Stimulated activated CD8-positive, alpha-beta memory T cell treated with anti-CD3 and anti-CD28 coated beads, Interleukin-7, amount 100 ng/mL, for 24 hours (primary cell): ENCODE data around the gene SLC6A5.

ENCODE experiments used
- DNase-seq: peaks from one replicate; pipeline ENCODE4 v3.0.0-alpha.2; 2020; ENCODE audit warnings: low read depth

Gene SLC6A5

DNA sequence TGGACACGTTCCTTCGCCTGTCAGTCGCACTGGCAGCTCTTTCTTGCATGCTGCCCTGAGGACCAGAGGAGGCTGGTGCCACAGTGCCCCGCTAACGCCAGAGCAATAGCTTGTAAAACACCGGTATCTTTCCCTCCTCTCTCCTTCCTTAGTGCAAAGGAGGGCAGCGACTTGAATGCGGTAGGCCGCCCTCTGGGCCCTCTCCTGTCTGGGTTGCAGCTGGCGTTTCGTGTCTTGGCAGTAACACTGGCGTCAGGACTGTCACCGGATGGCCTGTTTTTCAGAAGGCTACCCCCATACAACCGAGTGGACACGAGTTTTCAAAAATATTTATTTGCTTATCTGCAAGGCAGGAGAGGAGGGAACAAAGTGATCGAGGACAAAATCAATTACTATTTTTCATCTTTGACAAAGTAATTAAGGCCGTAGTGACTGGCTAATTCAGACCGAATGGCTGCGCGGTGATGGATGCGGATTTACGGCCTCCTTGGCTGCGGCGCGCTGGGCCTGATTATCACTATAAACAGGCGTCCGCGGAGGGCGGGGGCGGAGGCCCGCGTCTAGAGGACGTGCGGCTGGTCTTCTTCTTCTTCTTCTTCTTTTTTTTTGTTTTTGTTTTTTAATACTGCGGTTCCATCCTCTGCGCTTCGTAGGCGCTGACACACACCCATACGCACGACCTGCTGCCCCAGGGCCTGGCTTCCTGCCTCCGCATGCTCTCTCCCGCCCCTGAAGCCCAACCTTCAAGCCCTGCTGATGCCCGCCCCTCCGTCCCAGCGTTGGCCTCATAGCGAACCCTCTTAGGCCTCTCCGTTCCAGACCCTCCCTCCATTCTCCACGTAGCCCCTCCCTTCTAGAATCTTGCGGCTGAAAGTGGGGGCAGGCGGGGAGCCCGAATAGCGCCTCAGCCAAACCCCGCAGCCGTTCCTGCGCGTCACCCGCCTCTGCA, 2.9 kb upstream of the SLC6A5 start:
- DNase-seq, result no peak

- no peak for DNase-seq
Measured at GRCh38 chr11:20597154-20597679, 2.2 kb upstream of the SLC6A5 start.

DNA sequence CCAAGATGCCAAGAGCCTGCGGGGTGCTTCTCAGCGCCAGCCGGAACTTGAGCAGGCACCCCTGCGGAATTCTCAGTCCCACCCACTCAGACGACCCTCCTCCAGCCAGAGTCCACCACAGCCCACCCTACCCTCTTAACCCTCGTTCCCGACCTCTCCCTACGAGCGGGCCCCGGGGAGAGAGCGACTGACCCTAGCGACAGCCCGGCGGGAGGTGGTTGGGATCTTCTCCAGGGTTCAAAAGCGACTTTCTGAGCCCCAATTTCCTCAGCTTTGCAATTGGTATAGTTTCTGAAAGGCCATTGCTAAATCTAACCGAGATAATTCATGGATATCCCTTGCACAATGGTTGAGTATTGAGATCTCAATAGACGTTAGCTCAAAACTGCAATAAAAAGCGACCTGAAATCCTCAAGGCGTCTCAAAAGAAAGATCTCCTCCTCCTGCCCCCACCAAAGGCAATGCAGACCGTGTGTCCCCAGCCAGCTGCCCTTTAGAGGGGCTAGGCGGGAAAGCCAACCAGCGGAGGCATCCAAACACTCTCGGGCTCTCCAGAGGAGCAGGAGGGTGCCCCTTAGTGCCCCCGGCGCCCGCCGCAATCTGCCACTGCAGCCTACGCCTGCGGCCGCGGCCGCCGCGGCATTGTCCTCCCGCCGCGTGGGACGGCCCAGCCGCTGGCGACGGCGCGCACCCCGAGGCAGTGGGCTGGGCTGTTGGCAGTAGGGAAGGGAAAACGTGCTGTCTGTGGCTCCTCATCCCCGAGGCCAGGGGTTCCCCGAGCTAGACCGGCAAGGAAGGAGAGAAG, 1.5 kb upstream of the SLC6A5 start:
- no peak for DNase-seq

GRCh38 chr11:20598492-20598891, 916 bp upstream of the SLC6A5 start:
- DNase-seq, result no peak

DNA sequence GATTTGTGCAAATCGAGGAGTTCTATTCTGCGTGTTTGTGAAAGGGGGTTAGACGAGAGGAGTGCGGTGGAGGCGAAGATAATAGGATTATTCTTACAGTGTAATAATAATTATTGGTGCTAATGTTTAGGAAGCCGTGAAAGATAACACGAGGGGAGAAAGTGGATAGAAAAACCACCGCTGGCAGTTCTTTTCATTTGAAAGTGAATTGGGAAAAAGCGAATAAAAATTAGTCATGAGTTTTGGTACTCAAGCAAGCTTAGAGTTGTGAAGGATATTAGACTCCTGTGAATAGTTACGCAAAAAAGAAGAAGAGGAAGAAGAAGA, 575 bp downstream of the SLC6A5 start:
- DNase-seq, result no peak

- DNase-seq, result no peak
Measured at GRCh38 chr11:20600551-20600950, 1.1 kb downstream of the SLC6A5 start.

DNA sequence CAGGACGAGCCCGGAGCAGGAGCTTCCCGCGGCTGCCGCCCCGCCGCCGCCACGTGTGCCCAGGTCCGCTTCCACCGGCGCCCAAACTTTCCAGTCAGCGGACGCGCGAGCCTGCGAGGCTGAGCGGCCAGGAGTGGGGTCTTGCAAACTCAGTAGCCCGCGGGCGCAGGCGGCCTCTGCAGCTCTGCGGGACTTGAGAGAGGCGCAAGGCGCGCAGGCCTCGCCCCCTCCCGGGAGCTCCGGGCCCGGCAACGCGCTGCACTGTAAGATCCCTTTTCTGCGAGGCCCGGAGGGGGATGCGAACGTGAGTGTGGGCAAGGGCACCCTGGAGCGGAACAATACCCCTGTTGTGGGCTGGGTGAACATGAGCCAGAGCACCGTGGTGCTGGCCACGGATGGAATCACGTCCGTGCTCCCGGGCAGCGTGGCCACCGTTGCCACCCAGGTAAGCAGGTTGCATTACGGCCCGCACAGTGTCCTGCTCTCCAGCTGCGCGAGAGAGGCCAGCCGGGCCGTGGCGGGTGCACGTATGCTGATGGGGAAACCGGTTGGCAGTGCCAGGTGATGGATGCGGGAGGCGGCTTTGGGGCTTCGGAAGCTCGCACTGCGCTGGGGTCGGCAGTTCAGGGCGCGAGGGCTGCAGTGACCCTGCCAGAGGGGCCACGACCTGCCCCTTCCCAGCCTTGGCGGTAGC, 2.0 kb downstream of the SLC6A5 start:
- DNase-seq, result no peak

DNA sequence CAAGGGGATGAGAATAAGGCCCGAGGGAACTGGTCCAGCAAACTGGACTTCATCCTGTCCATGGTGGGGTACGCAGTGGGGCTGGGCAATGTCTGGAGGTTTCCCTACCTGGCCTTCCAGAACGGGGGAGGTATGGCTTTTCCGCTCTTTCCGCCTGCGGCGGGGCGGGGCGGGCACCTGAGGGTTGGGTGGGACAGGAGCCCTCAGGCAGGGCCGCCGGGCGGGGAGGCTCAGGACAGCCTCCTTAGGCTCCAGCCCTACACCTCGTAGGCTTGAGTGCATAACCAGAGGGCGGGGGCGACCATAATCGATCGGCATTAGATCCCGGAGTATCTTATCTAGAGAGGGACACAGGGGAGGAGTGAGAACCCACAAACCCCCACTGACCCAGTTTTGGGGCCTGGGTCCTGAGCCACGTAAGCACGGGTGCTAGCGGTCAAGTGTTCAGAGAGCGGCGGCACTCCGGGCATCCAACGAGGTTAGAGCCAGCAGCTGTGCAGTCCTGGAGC, 4.9 kb downstream of the SLC6A5 start:
- DNase-seq, result no peak

GRCh38 chr11:20604864-20605601, 5.6 kb downstream of the SLC6A5 start:
- DNase-seq, result no peak

DNA sequence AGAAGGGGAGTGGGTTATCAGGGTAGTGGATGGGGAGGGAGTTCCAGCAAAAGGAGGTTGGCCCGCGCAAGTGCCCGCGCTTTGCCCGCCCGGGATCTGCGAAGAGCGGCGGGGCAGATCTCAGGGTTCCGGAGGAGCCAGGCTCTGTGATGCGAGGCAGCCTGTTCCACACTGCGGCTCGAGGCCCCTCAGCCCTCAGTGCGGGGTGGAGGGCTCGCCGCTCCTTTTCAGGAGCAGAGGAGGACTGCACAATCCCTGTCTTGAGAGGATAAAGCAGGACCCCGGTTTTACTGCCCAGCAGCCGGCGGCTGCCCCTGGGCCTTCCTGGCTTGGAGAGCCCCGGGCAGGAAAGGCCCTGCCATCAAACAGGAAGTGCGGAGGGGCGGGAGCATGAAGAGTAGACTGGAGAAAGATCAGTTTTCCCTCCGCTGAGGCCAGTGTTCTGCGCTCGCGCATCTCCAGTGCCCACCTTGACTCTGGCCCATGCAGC, 6.2 kb downstream of the SLC6A5 start:
- no peak for DNase-seq

DNA sequence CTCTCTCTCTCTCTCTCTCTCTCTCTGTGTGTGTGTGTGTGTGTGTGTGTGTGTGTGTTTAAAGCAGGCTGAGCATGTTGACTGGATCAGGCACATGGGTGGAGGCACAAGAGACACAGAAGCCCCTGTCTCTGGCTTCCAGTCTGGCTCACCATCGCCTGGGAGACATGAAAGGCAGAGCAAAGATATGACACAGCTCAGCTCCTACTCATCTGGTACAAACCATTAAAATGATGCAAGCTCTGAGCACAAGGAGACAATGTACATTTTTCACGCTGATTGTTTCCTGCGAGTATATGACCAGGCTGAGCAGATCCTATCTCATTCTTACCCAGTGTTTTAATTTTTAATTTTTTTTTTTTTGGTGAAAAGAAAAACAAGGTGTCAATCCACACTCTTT, 9.5 kb downstream of the SLC6A5 start:
- no peak for DNase-seq

DNA sequence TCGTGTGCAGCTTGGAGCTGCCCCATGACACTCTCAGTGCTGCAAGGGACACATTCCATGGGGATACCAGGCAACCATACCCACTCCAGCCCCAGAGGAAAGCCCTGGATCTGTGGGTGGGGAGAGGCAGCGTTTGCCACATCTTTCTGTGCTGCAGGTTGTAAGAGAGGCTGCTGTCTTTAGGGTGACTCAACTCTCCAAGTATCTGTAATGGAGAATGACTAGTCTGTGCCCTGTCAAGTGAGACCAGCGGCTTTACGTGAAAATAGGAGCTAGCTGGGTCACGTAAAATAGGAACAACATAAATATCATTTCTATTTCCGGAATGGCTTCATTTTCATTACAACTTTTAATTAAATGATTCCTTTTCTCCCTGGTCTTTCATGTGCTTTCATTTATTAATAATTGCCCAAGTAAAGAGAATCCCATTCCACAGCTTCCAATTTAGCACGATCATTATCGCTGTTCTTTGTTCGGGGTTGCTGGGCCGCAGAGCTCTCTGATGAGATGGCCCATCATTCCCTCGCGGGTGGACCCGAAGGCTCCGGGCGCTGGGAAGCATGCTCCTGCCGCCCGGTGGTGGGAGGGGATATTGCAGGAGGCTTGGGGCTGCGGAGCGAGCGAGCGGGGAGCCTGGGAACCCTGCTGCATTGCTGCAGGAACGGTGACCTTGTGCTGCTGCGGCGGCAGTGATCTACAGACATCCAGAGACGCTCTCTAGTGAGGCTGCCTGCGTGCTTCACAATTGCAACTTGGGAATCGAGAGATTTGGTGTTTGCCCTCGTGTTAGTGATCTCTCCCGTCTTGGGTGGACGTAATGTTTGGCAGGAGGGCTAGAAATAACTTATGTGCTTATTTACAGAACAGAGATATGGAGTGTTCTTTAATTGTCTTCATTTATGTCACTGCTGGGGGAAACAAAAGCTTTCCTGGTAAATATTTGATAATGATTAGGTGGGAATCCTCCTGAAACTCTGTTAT, 10.6 kb downstream of the SLC6A5 start:
- peak; percentile 51 for DNase-seq

- DNase-seq, result no peak
Measured at GRCh38 chr11:20610825-20611224, 11.4 kb downstream of the SLC6A5 start.

GRCh38 chr11:20611445-20611844, 12.0 kb downstream of the SLC6A5 start:
- no peak for DNase-seq

GRCh38 chr11:20611892-20612291, 12.5 kb downstream of the SLC6A5 start:
- no peak for DNase-seq

GRCh38 chr11:20612416-20612815, 13.0 kb downstream of the SLC6A5 start:
- DNase-seq, result no peak

GRCh38 chr11:20616920-20617319, 17.5 kb downstream of the SLC6A5 start:
- DNase-seq, result no peak

DNA sequence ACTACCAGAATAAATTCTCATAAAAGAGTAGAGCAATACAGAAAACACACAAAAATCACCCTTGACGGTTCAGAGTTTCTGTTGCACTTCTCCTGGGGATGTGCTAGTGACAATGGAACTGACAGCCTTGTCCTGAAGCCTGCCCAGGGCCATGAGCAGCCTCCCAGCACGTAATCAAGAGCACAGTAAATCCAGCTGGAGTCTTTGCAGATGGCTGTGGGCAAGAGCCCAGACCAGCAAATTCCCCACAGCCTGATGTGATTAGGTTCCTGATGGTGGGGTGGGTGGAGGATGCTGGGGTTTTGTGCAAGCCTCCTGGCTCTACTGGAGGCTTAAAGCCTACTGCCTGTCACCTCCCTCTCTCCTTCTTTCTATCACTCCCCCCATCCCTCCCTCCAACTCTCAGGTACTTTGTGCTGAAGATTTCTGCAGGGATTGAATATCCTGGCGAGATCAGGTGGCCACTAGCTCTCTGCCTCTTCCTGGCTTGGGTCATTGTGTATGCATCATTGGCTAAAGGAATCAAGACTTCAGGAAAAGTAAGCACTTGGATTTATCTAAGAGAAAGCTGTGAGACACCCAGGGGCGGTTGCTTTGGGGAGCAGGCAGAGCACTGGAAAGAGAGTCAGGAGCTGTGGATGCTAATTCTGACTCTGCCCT, 18.1 kb downstream of the SLC6A5 start:
- DNase-seq, result no peak

- DNase-seq, result no peak
Measured at GRCh38 chr11:20618083-20618482, 18.7 kb downstream of the SLC6A5 start.

DNA sequence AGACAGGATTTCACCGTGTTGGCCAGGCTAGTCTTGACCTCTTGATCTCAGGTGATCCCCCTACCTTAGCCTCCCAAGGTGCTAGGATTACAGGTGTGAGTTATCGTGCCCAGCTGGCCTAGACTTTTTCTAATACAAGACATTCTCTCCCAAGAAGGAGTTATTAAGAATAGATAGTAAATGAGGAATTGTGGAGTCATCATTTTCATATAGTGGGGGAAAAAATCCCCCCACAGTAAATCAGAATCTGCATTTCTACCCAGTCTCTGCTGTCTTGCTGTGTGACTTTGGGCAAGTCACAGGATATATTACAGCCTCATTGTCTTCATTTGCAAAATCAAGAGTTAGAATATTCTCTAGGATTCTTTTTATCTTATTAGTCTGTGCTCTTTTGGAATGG, 21.6 kb downstream of the SLC6A5 start:
- DNase-seq, result no peak
